ENCODE measurements around the gene ZNF236.
"Not testable (repeated sequence)": the region's sequence is repeated elsewhere in the genome, so short reads cannot be mapped to it uniquely, and the experiment has no call there.

The ZNF236 gene

DNA sequence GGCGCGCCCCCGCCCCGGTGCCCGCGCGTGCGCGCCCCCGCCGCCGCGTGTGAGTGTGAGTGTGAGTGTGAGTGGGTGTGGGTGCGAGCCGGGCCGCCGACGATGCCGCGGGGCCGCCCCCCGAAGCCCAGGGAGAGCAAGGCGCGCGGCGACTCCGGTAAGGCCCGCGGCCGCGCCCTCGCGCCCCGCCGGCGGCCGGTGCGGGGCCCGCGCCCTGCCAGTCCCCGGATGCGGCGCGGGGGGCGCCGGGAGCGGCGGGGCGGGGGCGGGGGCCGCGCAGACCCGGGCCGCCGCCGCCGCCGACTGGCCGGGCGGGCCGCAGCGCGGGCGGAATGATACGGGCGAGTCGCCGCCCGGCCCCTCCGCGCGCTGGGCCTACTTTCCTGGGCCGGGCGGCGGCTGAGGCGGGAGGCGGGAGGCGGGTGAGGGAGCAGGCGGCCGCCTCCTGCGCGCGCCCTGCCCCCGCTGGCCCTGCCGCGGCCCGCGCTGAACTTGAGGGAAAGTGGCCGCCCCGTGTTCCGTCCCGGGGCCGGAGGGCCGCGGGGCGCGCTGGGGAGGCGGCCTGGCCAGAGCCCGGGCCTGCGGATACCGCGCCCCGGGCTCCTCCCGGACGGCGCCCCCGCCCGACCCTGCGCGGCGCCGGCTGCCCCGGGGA, at the start of gene ZNF236:
TSS of gene ZNF236 (plus strand) at position 52 of the 655 bp plus-strand sequence. CDS start at position 103, 51 bp downstream.
- H3K4me3 ChIP-seq (ENCODE audit: low read depth, low read length): peak within 1 kb of the TSS; percentile 88
- DNase-seq (ENCODE audit: low read depth): peak; percentile 61

DNA sequence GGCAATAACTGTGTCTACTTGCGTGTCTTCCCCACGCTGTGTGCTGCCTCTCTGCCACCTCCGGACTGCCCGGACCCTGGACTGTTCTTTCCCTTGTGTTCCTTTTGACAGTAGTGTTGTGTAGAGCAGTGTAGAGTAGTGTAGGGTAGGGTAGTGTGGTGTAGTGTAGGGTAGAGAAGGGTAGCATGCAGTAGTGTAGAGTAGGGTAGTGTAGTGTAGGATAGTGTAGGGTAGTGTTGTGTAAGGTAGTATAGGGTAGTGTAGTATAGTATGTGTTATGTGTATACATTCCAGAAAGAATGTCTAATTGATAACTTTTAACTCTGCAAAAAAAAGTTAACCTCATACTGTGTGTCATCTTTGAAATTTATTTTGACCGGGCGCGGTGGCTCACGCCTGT, 49.7 kb upstream of the ZNF236 start:
- H3K4me3 ChIP-seq (ENCODE audit: low read depth, low read length): no peak overlapping the region
- no peak for DNase-seq (ENCODE audit: low read depth)

DNA sequence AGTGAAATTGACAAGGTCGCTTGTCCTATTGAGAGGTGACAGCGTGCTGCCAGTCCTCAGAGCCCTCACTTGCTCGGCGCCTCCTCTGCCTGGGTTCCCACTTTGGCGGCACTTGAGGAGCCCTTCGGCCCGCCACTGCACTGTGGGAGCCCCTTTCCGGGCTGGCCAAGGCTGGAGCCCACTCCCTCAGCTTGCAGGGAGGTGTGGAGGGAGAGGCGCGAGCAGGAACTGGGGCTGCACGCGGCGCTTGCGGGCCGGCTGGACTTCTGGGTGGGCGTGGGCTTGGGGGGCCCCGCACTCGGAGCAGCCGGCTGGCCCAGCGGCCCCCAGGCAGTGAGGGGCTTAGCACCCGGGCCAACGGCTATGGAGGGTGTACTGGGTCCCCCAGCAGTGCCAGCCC, 45.3 kb upstream of the ZNF236 start:
- H3K4me3 ChIP-seq (ENCODE audit: low read depth, low read length); DNase-seq (ENCODE audit: low read depth): not testable (repeated sequence)

DNA sequence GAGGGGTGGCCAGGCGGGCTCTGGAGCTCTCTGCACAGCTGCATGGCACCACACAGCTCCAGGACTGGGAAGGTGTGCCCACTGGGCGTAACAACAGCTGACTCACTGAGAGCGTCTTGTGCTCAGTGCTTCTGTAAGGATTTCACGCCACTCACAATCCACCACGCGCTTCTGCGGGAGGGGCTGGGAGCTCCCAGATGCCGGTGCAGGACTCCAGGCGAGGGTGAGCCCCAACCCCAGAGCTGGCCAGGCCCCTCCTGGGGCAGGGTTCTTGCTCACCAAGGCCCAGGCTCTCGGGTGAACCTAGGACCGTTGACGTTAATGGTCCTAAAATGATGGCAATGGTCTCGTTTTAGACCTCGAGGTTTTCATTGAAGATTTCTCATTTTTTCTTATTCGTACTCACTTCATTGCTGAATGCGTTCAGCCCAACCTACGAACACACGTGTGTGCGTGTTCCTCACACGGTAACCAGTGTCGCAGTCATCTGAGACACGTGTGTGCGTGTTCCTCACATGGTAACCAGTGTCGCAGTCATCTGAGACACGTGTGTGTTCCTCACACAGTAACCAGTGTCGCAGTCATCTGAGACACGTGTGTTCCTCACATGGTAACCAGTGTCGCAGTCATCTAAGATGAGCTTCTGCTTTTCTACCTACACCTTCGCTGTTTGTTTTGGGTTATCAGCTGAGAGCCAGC, 38.4 kb upstream of the ZNF236 start:
- DNase-seq (ENCODE audit: low read depth): no peak
- no peak overlapping the region for H3K4me3 ChIP-seq (ENCODE audit: low read depth, low read length)

DNA sequence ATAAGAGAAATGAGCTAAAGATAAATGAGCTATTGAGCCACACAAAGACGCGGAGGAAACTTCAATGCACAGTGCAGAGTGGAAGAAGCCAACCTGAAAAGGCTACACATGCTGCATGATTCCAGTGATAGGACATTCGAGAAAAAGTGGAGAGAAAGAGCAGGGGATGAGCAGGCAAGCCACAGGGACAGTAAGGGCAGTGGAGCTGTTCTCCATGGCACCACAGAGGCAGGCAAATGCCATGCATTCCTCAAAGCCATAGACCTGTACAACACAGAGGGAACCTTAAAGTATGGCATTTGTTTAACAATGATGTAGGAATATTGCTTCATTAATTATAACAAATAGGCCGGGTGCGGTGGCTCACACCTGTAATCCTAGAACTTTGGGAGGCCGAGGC, 36.5 kb upstream of the ZNF236 start:
- no peak overlapping the region for H3K4me3 ChIP-seq (ENCODE audit: low read depth, low read length)
- DNase-seq (ENCODE audit: low read depth): no peak

DNA sequence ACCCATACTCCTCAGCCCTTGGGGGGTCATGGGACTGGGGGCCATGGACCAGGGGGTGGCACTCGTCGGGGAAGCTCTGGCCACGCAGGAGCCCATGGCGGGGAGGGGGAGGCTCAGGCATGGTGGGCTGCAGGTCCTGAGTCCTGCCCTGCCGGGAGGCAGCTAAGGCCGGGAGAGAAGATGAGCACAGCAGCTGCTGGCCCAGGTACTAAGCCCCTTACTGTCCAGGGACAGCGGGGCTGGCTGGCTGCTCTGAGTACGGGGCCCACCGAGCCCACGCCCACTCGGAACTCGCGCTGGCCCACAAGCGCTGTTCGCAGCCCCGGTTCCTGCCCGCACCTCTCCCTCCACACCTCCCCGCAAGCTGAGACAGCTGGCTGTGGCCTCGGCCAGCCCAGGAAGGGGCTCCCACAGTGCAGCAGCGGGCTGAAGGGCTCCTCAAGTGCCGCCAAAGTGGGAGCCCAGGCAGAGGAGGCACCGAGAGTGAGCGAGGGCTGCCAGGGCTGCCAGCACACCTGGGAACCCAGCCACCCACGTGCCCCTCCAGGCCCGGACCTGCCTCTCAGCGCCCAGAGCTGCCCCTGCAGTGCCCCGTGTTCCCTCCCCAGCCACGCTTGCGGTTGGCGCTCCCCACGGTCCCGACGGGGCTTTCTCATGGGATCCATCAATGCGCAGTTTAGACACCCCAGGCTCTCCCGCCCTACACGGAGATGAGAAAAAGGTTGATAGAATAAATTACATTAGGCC, 33.6 kb upstream of the ZNF236 start:
- no peak overlapping the region for H3K4me3 ChIP-seq (ENCODE audit: low read depth, low read length)
- DNase-seq (ENCODE audit: low read depth): no peak

DNA sequence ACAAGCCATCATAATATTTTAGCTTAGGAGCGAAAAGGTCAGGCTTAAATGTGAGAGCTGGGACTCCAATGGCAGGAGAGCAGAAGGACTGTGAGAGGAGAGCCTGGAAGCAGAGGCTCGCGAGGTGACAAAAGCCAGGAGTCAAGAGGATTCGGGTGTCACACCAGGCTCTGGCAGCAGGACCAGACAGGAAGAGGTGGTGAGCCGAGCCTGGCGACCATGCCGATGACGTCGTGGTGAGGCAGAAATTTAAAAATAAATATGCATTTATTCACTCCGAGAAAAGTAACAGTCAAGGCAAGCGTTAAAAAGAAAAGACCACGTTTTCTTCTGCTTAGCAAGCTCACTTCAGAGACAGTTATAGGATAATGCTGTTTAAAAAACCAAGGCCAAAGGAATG, 31.3 kb upstream of the ZNF236 start:
- no peak for DNase-seq (ENCODE audit: low read depth)
- H3K4me3 ChIP-seq (ENCODE audit: low read depth, low read length): no peak overlapping the region

DNA sequence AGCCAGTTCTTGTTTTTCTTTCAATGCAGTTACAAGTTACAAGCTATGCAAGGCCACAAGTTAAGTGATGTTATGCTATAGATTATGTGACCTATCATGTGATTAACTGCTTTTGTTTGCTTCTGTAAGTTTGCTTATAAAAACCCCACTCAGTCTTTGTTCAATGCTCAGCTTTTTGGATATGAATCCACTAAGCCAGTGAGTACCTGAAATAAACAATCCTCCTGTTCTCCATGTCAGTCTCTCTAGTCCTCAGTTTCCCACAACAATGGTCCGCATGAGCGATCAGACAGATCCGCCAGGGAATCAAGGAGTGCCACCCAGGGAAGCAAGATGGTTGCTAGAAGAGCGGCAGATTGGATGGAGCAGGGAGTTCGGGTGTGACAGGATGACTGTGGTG, 30.7 kb upstream of the ZNF236 start:
- no peak for DNase-seq (ENCODE audit: low read depth)
- H3K4me3 ChIP-seq (ENCODE audit: low read depth, low read length): no peak overlapping the region

DNA sequence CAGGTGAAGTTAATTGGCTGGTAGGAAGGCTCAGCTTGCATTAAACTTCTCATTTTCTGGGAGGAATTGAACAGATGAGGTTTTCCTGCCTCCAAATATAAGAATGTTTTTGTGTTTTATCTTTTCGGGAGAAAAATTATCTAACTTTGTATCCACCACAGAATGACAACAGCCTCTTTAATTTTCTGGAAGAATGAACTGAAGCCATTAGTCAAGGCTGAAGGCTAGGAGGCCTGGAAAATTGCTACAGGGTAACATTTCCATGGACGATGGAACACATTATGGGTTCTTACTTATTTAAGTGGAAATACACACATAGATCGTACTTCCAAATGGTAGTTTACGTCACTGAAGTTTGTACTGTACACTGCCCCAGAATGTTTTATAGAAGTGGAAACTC, 28.0 kb upstream of the ZNF236 start:
- H3K4me3 ChIP-seq (ENCODE audit: low read depth, low read length): no peak overlapping the region
- no peak for DNase-seq (ENCODE audit: low read depth)

DNA sequence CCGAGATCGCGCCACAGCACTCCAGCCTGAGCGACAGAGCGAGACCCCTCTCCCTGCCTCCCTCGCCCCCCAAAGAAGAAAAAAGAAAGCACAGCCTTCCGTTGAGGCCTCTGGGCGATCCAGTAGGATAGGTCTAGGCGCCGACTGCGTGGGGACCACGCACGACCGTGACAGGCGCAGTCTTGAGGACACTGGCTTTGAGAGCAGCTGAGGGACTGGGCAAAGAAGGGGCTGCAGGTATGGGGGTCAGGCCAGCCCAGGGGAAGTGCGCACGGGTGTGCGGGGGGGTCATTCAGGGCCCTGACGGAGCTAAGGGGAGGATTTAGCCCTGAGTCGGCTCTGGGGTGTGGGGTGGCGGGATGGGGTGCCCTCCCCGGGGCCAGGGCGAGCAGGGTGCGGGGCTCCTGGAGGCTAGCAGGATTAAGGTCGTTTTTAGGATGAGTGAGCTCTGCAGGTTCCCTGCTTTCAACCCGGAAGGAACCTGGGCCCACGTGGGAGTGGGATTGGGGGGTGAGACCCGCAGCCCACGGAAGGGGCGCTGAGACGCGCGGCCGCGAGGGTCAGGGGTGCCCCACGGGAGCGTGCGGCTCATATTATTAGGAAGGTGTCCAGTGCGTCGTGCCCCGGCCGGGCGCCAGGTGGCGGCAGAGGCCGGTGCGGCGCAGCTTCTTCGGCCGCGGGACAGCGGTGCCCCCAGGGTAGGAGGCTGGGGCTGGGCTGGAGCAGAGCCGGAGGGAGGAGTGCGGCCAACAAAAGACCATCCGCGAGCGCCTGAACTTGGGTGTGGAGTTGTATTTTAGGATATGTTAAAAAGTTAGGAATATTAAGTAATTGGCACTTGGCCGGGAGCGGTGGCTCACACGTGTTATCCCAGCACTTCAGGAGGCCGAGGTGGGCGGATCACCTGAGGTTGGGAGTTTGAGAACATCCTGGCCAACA, 20.5 kb upstream of the ZNF236 start:
- DNase-seq (ENCODE audit: low read depth): no peak

DNA sequence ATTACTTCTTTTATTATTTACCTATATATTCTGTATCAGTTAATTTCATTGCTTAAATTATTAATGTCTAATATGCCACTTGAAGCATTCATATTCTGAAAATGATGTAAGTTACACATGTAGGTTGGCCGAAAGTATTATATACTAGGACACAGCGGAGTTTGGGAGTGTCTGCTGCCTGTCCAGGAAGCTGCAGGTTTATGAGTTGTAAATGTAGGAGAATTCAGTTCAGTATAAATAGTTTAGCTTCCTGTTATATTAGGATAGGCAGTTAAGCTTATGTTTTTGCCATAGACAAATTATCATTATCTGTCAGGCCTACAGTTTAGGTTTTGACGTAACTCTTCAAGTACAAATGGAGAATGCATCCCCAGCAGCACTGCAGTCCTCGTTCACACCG, 18.9 kb upstream of the ZNF236 start:
- H3K4me3 ChIP-seq (ENCODE audit: low read depth, low read length): no peak overlapping the region
- no peak for DNase-seq (ENCODE audit: low read depth)

More for the DNA sequence above, 20.5 kb upstream of the ZNF236 start:
- peak overlapping the region; percentile 40 for H3K4me3 ChIP-seq (ENCODE audit: low read depth, low read length)

DNA sequence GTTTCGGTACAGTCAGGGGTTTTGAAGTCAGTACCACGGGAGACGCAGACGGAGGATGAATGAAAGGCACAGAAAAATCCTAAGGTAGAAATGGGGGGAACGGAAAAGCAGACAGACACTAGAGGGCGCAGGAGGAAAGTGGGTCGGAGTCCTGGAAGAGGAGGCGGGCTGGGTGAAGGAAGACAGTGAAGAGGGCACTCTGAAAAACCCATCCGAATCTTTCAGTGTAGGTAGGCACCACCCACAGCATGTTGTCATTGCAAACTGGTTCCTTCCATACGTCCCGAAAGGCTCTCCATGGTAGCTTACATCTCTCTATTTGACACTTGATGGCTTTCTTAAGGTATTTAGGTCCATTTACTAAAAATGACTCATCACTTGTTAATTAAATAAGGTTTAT, 18.5 kb upstream of the ZNF236 start:
- no peak overlapping the region for H3K4me3 ChIP-seq (ENCODE audit: low read depth, low read length)
- DNase-seq (ENCODE audit: low read depth): no peak

DNA sequence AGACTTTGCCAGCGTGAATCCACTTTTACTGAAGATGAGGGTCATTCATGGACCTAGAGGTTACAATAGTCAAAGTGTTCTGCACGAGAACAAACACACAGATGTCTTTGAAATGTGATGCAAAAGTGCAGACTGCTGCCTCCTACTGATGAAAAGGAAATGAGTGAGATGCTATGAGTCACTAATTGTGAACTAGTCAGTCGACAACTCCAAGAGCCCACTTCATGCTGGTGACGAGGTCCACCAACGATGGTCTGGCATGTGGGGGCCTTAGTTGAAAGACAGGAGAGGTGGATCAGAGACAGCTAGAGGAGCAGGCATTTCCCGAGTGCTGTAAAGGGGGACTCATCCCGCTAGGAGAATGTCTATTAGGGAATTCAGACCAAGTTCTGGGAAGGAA, 17.1 kb upstream of the ZNF236 start:
- H3K4me3 ChIP-seq (ENCODE audit: low read depth, low read length): no peak overlapping the region
- no peak for DNase-seq (ENCODE audit: low read depth)

DNA sequence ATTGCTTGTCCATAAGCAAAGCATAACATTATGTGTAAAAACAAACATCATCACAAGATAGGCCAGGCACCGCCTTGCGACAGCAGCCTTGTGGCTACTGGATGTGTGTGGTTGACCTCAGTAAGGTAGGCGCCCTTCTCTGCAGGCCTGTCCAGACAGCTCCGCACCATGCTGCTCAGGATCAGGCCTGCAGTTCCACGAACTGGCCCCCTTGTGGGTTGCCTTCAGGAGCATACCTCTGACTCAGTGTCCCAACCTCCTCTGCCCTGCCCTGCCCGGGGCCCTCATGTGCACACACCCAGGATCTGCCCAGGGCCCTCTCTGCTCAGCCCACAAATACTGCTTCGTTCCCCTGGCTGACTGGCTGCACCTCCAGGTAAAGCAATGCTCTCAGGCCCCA, 16.1 kb upstream of the ZNF236 start:
- DNase-seq (ENCODE audit: low read depth): no peak
- H3K4me3 ChIP-seq (ENCODE audit: low read depth, low read length): no peak overlapping the region

DNA sequence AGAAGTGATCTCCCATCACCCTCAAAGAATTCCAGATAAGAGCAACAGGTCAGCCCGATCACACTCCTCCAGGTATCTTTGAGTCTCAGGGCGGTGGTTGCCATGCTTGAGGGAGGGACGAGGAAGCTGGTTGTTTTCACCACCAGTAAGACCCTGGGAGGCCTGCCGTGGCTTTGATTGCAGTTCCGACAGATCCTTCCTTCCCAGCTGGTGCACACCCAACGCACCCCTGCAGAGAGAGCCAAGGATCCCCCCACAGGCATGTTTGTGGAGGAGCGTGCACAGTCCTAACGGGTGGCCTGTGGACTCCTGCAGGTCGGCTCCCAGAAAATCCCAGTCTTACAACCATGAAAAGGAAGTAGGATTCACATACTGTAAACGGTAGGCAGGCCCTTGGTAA, 13.8 kb upstream of the ZNF236 start:
- DNase-seq (ENCODE audit: low read depth): no peak
- H3K4me3 ChIP-seq (ENCODE audit: low read depth, low read length): no peak overlapping the region

DNA sequence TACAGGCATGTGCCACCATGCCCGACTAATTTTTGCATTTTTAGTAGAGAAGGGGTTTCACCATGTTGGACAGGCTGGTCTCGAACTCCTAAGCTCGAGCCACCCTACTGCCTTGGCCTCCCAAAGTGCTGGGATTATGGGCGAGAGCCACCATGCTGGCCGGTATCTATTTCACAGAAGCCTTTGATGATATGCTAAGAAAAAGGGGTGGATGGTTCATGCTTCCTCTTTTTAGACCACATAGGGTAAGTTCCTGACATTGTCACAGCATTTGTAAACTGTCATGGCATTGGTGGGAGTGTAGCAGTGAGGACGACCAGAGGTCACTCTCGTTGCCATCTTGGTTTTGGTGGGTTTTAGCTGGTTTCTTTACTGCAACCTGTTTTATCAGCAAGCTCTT, 10.8 kb upstream of the ZNF236 start:
- DNase-seq (ENCODE audit: low read depth); H3K4me3 ChIP-seq (ENCODE audit: low read depth, low read length): not testable (repeated sequence)

DNA sequence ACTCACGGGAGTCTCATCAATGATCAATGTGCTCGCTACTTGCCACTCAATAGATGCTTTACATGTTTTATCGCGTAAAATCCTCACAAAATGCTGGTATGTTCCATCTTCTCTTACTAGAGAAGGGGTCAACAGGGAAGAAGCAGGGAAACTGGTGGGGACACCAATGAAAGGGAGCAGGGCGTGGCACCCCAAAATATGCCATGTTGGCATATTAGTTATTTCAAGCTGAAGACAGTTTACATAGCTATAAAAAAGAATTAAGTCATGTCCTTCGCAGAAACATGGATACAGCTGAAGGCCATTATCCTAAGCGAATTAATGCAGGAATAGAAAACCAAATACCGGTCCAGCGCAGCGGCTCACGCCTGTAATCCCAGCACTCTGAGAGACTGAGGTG, 8.1 kb upstream of the ZNF236 start:
- DNase-seq (ENCODE audit: low read depth): no peak
- no peak overlapping the region for H3K4me3 ChIP-seq (ENCODE audit: low read depth, low read length)

DNA sequence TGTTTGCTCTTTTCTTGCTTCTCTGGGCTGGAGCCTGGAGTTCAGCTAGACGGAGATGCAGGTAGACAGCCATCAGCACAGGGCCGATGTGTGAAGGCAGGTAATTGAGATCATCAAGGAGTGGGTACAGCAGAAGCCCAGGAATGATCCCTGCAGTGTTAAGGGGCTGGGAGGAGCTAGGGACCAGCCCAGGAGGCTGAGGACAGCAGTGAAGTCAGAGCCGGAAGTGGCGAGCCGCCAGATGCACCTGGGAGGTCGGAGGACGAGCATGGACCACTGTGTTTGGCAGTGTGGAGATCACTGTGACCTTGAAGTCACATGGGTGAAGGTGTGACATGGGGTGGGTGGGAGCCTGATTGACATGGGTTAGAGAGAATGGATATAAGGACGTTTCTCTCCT, 6.2 kb upstream of the ZNF236 start:
- no peak for DNase-seq (ENCODE audit: low read depth)
- H3K4me3 ChIP-seq (ENCODE audit: low read depth, low read length): no peak overlapping the region

DNA sequence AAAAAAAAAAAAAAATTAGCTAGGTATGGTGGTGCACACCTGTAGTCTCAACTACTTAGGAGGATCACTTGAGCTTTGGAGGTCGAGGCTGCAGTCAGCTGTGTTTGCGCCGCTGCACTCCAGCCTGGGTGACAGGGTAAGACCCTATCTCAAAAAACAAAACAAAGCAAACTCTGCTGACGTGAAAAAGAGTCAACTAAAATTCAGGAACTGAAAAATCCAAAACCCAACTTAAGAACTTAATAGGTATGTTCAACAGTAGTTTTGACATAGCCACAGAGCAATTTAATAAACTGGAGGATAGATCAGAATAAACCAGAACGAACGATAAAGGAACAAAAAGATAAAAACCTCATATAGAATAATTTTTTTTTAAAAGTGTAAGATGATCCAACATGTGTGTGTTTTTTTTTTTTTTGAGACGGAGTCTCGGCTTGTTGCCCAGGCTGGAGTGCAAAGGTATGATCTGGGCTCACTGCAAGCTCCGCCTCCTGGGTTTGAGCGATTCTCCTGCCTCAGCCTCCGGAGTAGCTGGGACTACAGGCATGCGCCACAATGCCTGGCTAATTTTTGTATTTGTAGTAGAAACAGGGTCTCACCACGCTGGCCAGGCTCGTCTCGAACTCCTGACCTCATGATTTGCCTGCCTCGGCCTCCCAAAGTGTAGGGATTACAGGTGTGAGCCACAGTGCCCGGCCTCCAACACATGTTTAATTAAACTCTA, 4.3 kb upstream of the ZNF236 start:
- no peak overlapping the region for H3K4me3 ChIP-seq (ENCODE audit: low read depth, low read length)
- no peak for DNase-seq (ENCODE audit: low read depth)
